Measurements from ENCODE around the gene MAML2.

MAML2 gene

GRCh38 chr11:96091476-96091875 is 251.5 kb downstream of the MAML2 start:
- no peak for DNase-seq

- peak; percentile 64 for DNase-seq
Observed at GRCh38 chr11:96090711-96091110, 252.3 kb downstream of the MAML2 start.

- no peak for DNase-seq
Observed at GRCh38 chr11:96088914-96089313, 254.1 kb downstream of the MAML2 start.

- no peak for DNase-seq
Observed at GRCh38 chr11:96086111-96086510, 256.9 kb downstream of the MAML2 start.

- DNase-seq = no peak
Observed at GRCh38 chr11:96085319-96085930, 257.6 kb downstream of the MAML2 start.

GRCh38 chr11:96084610-96085318 is 258.2 kb downstream of the MAML2 start:
- no peak for DNase-seq

GRCh38 chr11:96082936-96083335 is 260.1 kb downstream of the MAML2 start:
- DNase-seq = no peak

GRCh38 chr11:96082002-96082899 is 260.7 kb downstream of the MAML2 start:
- DNase-seq = no peak

GRCh38 chr11:96081561-96081960 is 261.4 kb downstream of the MAML2 start:
- no peak for DNase-seq

GRCh38 chr11:96079691-96080090 is 263.3 kb downstream of the MAML2 start:
- no peak for DNase-seq

- DNase-seq = no peak
Observed at GRCh38 chr11:96075532-96075959, 267.4 kb downstream of the MAML2 start.

GRCh38 chr11:96074551-96075310 is 268.3 kb downstream of the MAML2 start:
- no peak for DNase-seq

GRCh38 chr11:96073536-96073935 is 269.5 kb downstream of the MAML2 start:
- DNase-seq = no peak

GRCh38 chr11:96072592-96072991 is 270.4 kb downstream of the MAML2 start:
- DNase-seq = no peak

GRCh38 chr11:96070453-96070852 is 272.5 kb downstream of the MAML2 start:
- DNase-seq = no peak

GRCh38 chr11:96067160-96067559 is 275.8 kb downstream of the MAML2 start:
- no peak for DNase-seq

GRCh38 chr11:96065379-96065778 is 277.6 kb downstream of the MAML2 start:
- peak; percentile 50 for DNase-seq

GRCh38 chr11:96063886-96064285 is 279.1 kb downstream of the MAML2 start:
- no peak for DNase-seq

GRCh38 chr11:96063053-96063452 is 279.9 kb downstream of the MAML2 start:
- no peak for DNase-seq

- DNase-seq = peak; percentile 77
Observed at GRCh38 chr11:96062134-96062533, 280.9 kb downstream of the MAML2 start.

- DNase-seq = no peak
Observed at GRCh38 chr11:96061730-96062129, 281.3 kb downstream of the MAML2 start.

- no peak for DNase-seq
Observed at GRCh38 chr11:96061069-96061468, 281.9 kb downstream of the MAML2 start.

- DNase-seq = no peak
Observed at GRCh38 chr11:96057502-96057901, 285.5 kb downstream of the MAML2 start.

Data from fibroblast of skin of right quadriceps (primary cell).